CD1c-positive myeloid dendritic cell (primary cell): ENCODE measurements around the gene GRAP2.

Experiments
- DNase-seq: peaks from one replicate; pipeline ENCODE4 v3.0.0-alpha.2; 2016; ENCODE audit errors: extremely low spot score

GRAP2 gene

GRCh38 chr22:39994566-39995392 is 93.9 kb downstream of the GRAP2 start, which contains the start of gene FAM83F:
FAM83F (plus strand) TSS chr22:39994954; CDS start chr22:39995043, 89 bp downstream.
- DNase-seq = peak; percentile 41

GRCh38 chr22:39995393-39996252 is 94.7 kb downstream of the GRAP2 start:
- no peak for DNase-seq

- DNase-seq = no peak
Observed at GRCh38 chr22:39996732-39997131, 95.8 kb downstream of the GRAP2 start.

GRCh38 chr22:39997421-39997820 is 96.5 kb downstream of the GRAP2 start:
- no peak for DNase-seq

GRCh38 chr22:39997939-39998726 is 97.2 kb downstream of the GRAP2 start:
- no peak for DNase-seq

GRCh38 chr22:39999144-39999757 is 98.4 kb downstream of the GRAP2 start:
- DNase-seq = no peak

GRCh38 chr22:40000171-40000570 is 99.3 kb downstream of the GRAP2 start:
- no peak for DNase-seq

GRCh38 chr22:40001106-40001505 is 100.2 kb downstream of the GRAP2 start:
- no peak for DNase-seq

- no peak for DNase-seq
Observed at GRCh38 chr22:40001800-40002577, 101.1 kb downstream of the GRAP2 start.

GRCh38 chr22:40002935-40003715 is 102.2 kb downstream of the GRAP2 start:
- DNase-seq = no peak

GRCh38 chr22:40004836-40005235 is 104.0 kb downstream of the GRAP2 start:
- DNase-seq = no peak

- DNase-seq = no peak
Observed at GRCh38 chr22:40006641-40007040, 105.8 kb downstream of the GRAP2 start.

GRCh38 chr22:40007853-40008710 is 107.2 kb downstream of the GRAP2 start:
- DNase-seq = peak; percentile 75

GRCh38 chr22:40008726-40009291 is 107.9 kb downstream of the GRAP2 start:
- no peak for DNase-seq

- no peak for DNase-seq
Observed at GRCh38 chr22:40009292-40009774, 108.4 kb downstream of the GRAP2 start.

- no peak for DNase-seq
Observed at GRCh38 chr22:40009951-40010671, 109.2 kb downstream of the GRAP2 start.

GRCh38 chr22:40010746-40011145 is 109.9 kb downstream of the GRAP2 start:
- DNase-seq = no peak
